Mammary epithelial cell (primary cell): Measurements from ENCODE around the gene ABCC4.

Experiments used
- EZH2 ChIP-seq: IDR thresholded peaks from 2 replicates; pipeline ENCODE4 v1.6.1; 2012; ENCODE audit warnings: low read length, inconsistent platforms, borderline replicate concordance
- TF ChIP-seq, protein P1 (sequence below), 2 donors: IDR thresholded peaks in 1 of 2; conservative IDR thresholded peaks in 1 of 2; 2 replicates each; pipeline ENCODE4 v1.5.1; 2011 to 2012; ENCODE audit warnings: inconsistent platforms in 2 of 2, low read length in 2 of 2, mild to moderate bottlenecking in 2 of 2, control low read depth in 1 of 2, low read depth in 1 of 2; ENCODE audit not compliant: insufficient read depth in 1 of 2; ENCODE audit errors: extremely low read depth in 1 of 2

GRCh38 chr13:95111608-95112007 is 189.6 kb downstream of the ABCC4 start:
- TF ChIP-seq, protein P1, sequence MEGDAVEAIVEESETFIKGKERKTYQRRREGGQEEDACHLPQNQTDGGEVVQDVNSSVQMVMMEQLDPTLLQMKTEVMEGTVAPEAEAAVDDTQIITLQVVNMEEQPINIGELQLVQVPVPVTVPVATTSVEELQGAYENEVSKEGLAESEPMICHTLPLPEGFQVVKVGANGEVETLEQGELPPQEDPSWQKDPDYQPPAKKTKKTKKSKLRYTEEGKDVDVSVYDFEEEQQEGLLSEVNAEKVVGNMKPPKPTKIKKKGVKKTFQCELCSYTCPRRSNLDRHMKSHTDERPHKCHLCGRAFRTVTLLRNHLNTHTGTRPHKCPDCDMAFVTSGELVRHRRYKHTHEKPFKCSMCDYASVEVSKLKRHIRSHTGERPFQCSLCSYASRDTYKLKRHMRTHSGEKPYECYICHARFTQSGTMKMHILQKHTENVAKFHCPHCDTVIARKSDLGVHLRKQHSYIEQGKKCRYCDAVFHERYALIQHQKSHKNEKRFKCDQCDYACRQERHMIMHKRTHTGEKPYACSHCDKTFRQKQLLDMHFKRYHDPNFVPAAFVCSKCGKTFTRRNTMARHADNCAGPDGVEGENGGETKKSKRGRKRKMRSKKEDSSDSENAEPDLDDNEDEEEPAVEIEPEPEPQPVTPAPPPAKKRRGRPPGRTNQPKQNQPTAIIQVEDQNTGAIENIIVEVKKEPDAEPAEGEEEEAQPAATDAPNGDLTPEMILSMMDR (conservative IDR thresholded peaks at IDR 0.05 in 1 of 2, IDR thresholded peaks at IDR 0.05 in 1 of 2; ENCODE audit: extremely low read depth in 1 of 2, insufficient read depth in 1 of 2, low read depth in 1 of 2, low read length in 2 of 2), result no peak
- TF ChIP-seq EZH2, result no peak
